Endothelial cell of umbilical vein (primary cell): ENCODE data around the gene CUX1. TPM values are rescaled to one million over a fixed set of nuclear protein-coding genes. Genes with fewer than 3 reads are reported as not detected.

Experiments used
- BruUV-seq: library from RNA; stranded (reverse); fragments of 400-500 nt; replicated peaks from 2 replicates; lab custom pipeline; 2021; lab: Mats Ljungman, UMichigan
- CTCF ChIA-PET: fragments of 300-600, 350-600 bp; sonication (Branson Sonifier 250); formaldehyde crosslinking; loops from one replicate; lab custom pipeline; 2021; ENCODE audit warnings: antibody characterized with exemption, inconsistent platforms; lab: Charles Lee
- POLR2A ChIA-PET: fragments of 300-600, 350-600 bp; sonication (Branson Sonifier 250); formaldehyde crosslinking; loops from one replicate; lab custom pipeline; 2021; ENCODE audit warnings: antibody characterized with exemption, inconsistent platforms; lab: Charles Lee
- DNase-seq: peaks from one replicate; pipeline ENCODE4 v3.0.0-alpha.2; 2011; ENCODE audit warnings: low read depth, low spot score
- FAIRE-seq: peaks from 2 replicates; lab custom pipeline; 2011; peaks lifted over from hg19 to GRCh38; lab: Jason Lieb, UNC
- H2AFZ ChIP-seq: 2 replicates; pipeline ENCODE4 v1.6.0; 2012; ENCODE audit warnings: low read depth, low read length, control low read depth, inconsistent platforms
- H3K27ac ChIP-seq: 2 replicates; pipeline ENCODE4 v1.5.1; 2011; ENCODE audit warnings: low read depth, mild to moderate bottlenecking, control low read depth, low read length, moderate library complexity; ENCODE audit not compliant: insufficient read depth
- H3K27me3 ChIP-seq, 2 experiments: 2 replicates each; pipeline versions ENCODE4 v1.6.0 to v1.6.1; 2011; ENCODE audit warnings: low read length in 2 of 2, mixed read lengths in 1 of 2; ENCODE audit not compliant: control insufficient read depth in 2 of 2, insufficient read depth in 2 of 2
- H3K36me3 ChIP-seq, 2 experiments: 2 replicates in 1 of 2; 3 replicates in 1 of 2; pipeline ENCODE4 v1.5.1; 2011; ENCODE audit warnings: low read length in 2 of 2, mild to moderate bottlenecking in 1 of 2, moderate library complexity in 1 of 2; ENCODE audit not compliant: control insufficient read depth in 2 of 2, insufficient read depth in 2 of 2; ENCODE audit errors: extremely low read depth in 1 of 2
- H3K4me1 ChIP-seq: 3 replicates; pipeline ENCODE4 v1.5.1; 2011; ENCODE audit warnings: mild to moderate bottlenecking, low read length; ENCODE audit not compliant: control insufficient read depth, insufficient read depth; ENCODE audit errors: extremely low read depth
- H3K4me2 ChIP-seq: 2 replicates; pipeline ENCODE4 v1.6.1; 2011; ENCODE audit warnings: low read length, control low read depth, mixed read lengths; ENCODE audit not compliant: insufficient read depth
- H3K4me3 ChIP-seq, 3 experiments: fragments of 200-600 bp in 1 of 3; sonication (generic), shearing (Covaris generic) in 1 of 3; replicated peaks in 1 of 3; 2 replicates each; pipeline ENCODE4 v1.5.1; 2011 to 2016; ENCODE audit warnings: control low read depth in 3 of 3, low read length in 3 of 3, mild to moderate bottlenecking in 2 of 3, inconsistent platforms in 1 of 3, low read depth in 1 of 3, moderate library complexity in 1 of 3; ENCODE audit not compliant: insufficient read depth in 1 of 3
- H3K79me2 ChIP-seq: 2 replicates; pipeline ENCODE4 v1.6.0; 2012; ENCODE audit warnings: low read length, inconsistent platforms; ENCODE audit not compliant: control insufficient read depth, insufficient read depth
- H3K9ac ChIP-seq: replicated peaks from 2 replicates; pipeline ENCODE3; 2011; ENCODE audit warnings: low read length, control low read depth; ENCODE audit not compliant: insufficient read depth; ENCODE audit errors: extremely low read depth
- H3K9me1 ChIP-seq: replicated peaks from 3 replicates; pipeline ENCODE4 v1.6.0; 2011; ENCODE audit warnings: mild to moderate bottlenecking, low read length; ENCODE audit not compliant: control insufficient read depth, insufficient read depth; ENCODE audit errors: extremely low read depth
- H3K9me3 ChIP-seq: replicated peaks from 2 replicates; pipeline ENCODE4 v1.5.1; 2012; ENCODE audit warnings: low read length, inconsistent platforms; ENCODE audit not compliant: control insufficient read depth, insufficient read depth
- H4K20me1 ChIP-seq: replicated peaks from 2 replicates; pipeline ENCODE3; 2011; ENCODE audit warnings: mild to moderate bottlenecking, low read length; ENCODE audit not compliant: control insufficient read depth, insufficient read depth; ENCODE audit errors: extremely low read depth
- EZH2 ChIP-seq: IDR thresholded peaks from 2 replicates; pipeline ENCODE4 v1.6.1; 2012; ENCODE audit warnings: borderline replicate concordance, low read depth, mild to moderate bottlenecking, moderate library complexity, low read length, inconsistent platforms; ENCODE audit not compliant: severe bottlenecking
- FOS ChIP-seq: IDR thresholded peaks from 2 replicates; pipeline ENCODE4 v1.6.1; 2011; ENCODE audit warnings: mild to moderate bottlenecking, low read length, moderate library complexity, borderline replicate concordance; ENCODE audit not compliant: insufficient read depth
- GATA2 ChIP-seq: IDR thresholded peaks from 2 replicates; pipeline ENCODE4 v1.7.0; 2011; ENCODE audit warnings: low read depth, mild to moderate bottlenecking, moderate library complexity, mixed read lengths, low read length; ENCODE audit not compliant: insufficient read length, insufficient read depth
- JUN ChIP-seq: IDR thresholded peaks from 2 replicates; pipeline ENCODE4 v1.6.1; 2011; ENCODE audit warnings: borderline replicate concordance, low read depth; ENCODE audit not compliant: insufficient read length, insufficient read depth
- MYC ChIP-seq: IDR thresholded peaks from one replicate; pipeline ENCODE4 v1.6.1; 2011; ENCODE audit warnings: mild to moderate bottlenecking, low read depth, low read length
- POLR2A ChIP-seq: IDR thresholded peaks from 2 replicates; pipeline ENCODE4 v1.6.1; 2012; ENCODE audit warnings: low read depth, mild to moderate bottlenecking, control low read depth, low read length
- POLR2AphosphoS5 ChIP-seq: IDR thresholded peaks from 2 replicates; pipeline ENCODE4 v1.6.1; 2012; ENCODE audit warnings: low read depth, mild to moderate bottlenecking, control low read depth, low read length, moderate library complexity; ENCODE audit not compliant: insufficient read depth
- dilution Hi-C: fragments of 300-500 bp; cut with MboI; formaldehyde crosslinking; loops from one replicate; pipeline ENCODE4 v1.15.0; 2019; ENCODE audit warnings: low sequenced_read_pairs; ENCODE audit not compliant: extremely low pct_ligation_motif_present
- intact Hi-C: fragments of 100-400 bp; cut with micrococcal nuclease; formaldehyde crosslinking; loops from one replicate; pipeline ENCODE4 v1.10.0; 2022
- polyA plus RNA-seq, 4 experiments: library from polyadenylated mRNA; depleted of rRNA in 3 of 4; stranded (reverse) in 3 of 4; unstranded in 1 of 4; fragments of >200 nt; gene quantifications; 2 replicates each; pipeline versions ENCODE4 v1.2.1 to v1.2.3, GENCODE V29; 2011 to 2012; ENCODE audit warnings: missing spikeins in 1 of 4
- total RNA-seq: library from RNA; stranded (reverse); gene quantifications from 2 replicates; pipeline ENCODE4 v1.2.3, GENCODE V29; 2021
- TF ChIP-seq, protein P1 (sequence below), 2 donors: IDR thresholded peaks; 1 replicate in 1 of 2; 2 replicates in 1 of 2; pipeline ENCODE4 v1.5.1; 2011; ENCODE audit warnings: low read length in 2 of 2, mild to moderate bottlenecking in 2 of 2, moderate library complexity in 2 of 2, control low read depth in 1 of 2, inconsistent platforms in 1 of 2, low read depth in 1 of 2; ENCODE audit not compliant: insufficient read depth in 1 of 2; ENCODE audit errors: extremely low read depth in 1 of 2
- TF ChIP-seq, protein P2 (sequence below): IDR thresholded peaks from 2 replicates; pipeline ENCODE4 v1.6.1; 2011; ENCODE audit not compliant: insufficient read depth, insufficient read length

Gene CUX1
- total and polyA plus RNA-seq, 2 donors (not counting 3 experiments of a cell fraction or from before 2014, with no cell fraction given), result 13.8 to 49.8 TPM

DNA sequence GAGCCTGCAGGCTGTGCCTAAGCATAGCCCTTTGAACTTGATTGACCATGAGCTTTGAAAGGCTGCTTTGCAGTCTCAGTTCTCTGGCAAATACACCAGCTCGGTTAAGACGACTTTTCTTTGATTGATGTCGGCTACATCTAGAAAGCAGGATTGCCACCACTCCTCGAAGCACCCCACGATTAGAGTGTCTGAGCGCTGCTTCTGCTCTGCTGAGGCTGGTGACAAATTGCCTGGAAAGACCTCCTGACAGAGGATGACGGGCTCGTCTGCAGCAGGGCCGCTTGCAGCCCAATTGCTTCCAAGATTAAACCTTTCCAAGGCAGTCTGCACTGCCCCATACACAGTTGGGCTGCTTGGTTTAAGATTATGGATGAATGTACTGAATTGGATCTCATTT, 182.0 kb downstream of the CUX1 start:
- H3K9me3 ChIP-seq, result no peaks in the 10 kb centered on the region
- POLR2A ChIA-PET, result no interaction called here
- no peak overlapping the region for H3K4me2 ChIP-seq
- no peak overlapping the region for H3K4me3 ChIP-seq
- H3K79me2 ChIP-seq, result no peaks in the 10 kb centered on the region
- no peak for FAIRE-seq
- TF ChIP-seq, protein P1, sequence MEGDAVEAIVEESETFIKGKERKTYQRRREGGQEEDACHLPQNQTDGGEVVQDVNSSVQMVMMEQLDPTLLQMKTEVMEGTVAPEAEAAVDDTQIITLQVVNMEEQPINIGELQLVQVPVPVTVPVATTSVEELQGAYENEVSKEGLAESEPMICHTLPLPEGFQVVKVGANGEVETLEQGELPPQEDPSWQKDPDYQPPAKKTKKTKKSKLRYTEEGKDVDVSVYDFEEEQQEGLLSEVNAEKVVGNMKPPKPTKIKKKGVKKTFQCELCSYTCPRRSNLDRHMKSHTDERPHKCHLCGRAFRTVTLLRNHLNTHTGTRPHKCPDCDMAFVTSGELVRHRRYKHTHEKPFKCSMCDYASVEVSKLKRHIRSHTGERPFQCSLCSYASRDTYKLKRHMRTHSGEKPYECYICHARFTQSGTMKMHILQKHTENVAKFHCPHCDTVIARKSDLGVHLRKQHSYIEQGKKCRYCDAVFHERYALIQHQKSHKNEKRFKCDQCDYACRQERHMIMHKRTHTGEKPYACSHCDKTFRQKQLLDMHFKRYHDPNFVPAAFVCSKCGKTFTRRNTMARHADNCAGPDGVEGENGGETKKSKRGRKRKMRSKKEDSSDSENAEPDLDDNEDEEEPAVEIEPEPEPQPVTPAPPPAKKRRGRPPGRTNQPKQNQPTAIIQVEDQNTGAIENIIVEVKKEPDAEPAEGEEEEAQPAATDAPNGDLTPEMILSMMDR (IDR thresholded peaks at IDR 0.05; ENCODE audit: extremely low read depth in 1 of 2, insufficient read depth in 1 of 2, low read depth in 1 of 2, low read length in 2 of 2), result no peak
- TF ChIP-seq GATA2, result no peak
- no peak for TF ChIP-seq JUN
- no peak for TF ChIP-seq MYC
- TF ChIP-seq POLR2AphosphoS5, result no peak
- TF ChIP-seq, protein P2, sequence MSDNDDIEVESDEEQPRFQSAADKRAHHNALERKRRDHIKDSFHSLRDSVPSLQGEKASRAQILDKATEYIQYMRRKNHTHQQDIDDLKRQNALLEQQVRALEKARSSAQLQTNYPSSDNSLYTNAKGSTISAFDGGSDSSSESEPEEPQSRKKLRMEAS, result no peak
- TF ChIP-seq FOS, result no peak
- TF ChIP-seq POLR2A, result no peak
- TF ChIP-seq EZH2, result no peak
- H3K36me3 ChIP-seq, result no peaks in the 10 kb centered on the region
- CTCF ChIA-PET, result no interaction called here
- no TSS peak for BruUV-seq
- intact Hi-C loops, result no loop called here
- no peak overlapping the region for H3K9ac ChIP-seq
- H3K4me1 ChIP-seq, result no peaks in the 10 kb centered on the region
- H2AFZ ChIP-seq, result no peak overlapping the region
- no peaks in the 10 kb centered on the region for H4K20me1 ChIP-seq
- H3K9me1 ChIP-seq, result no peaks in the 10 kb centered on the region
- no peak overlapping the region for H3K27ac ChIP-seq
- dilution Hi-C loops, result no loop called here
- no peaks in the 10 kb centered on the region for H3K27me3 ChIP-seq
- no peak for DNase-seq
